SW 1271 (cell line): Measurements from ENCODE around the gene PARD3B.

Experiments used
- DNase-seq, 2 experiments: peaks; one replicate each; lab custom pipeline; 2025; lab: John Stamatoyannopoulos, UW

PARD3B gene

GRCh38 chr2:204655101-204655500 is 109.8 kb downstream of the PARD3B start:
- no peak for DNase-seq

- DNase-seq: no peak
Observed at GRCh38 chr2:204655626-204656025, 110.4 kb downstream of the PARD3B start.

- no peak for DNase-seq
Observed at GRCh38 chr2:204657024-204657423, 111.7 kb downstream of the PARD3B start.

GRCh38 chr2:204662956-204663355 is 117.7 kb downstream of the PARD3B start:
- DNase-seq: no peak

- no peak for DNase-seq
Observed at GRCh38 chr2:204663816-204664425, 118.6 kb downstream of the PARD3B start.

GRCh38 chr2:204664708-204665121 is 119.4 kb downstream of the PARD3B start:
- DNase-seq: peak in 1 of 2 experiments; percentile 69

GRCh38 chr2:204665207-204665606 is 119.9 kb downstream of the PARD3B start:
- peak in 1 of 2 experiments; percentile 40 for DNase-seq

GRCh38 chr2:204665771-204666170 is 120.5 kb downstream of the PARD3B start:
- no peak for DNase-seq

- DNase-seq: no peak
Observed at GRCh38 chr2:204667990-204668389, 122.7 kb downstream of the PARD3B start.

- DNase-seq: no peak
Observed at GRCh38 chr2:204669382-204669781, 124.1 kb downstream of the PARD3B start.

GRCh38 chr2:204670124-204670523 is 124.8 kb downstream of the PARD3B start:
- no peak for DNase-seq

- DNase-seq: no peak
Observed at GRCh38 chr2:204670756-204671155, 125.5 kb downstream of the PARD3B start.

GRCh38 chr2:204672772-204673171 is 127.5 kb downstream of the PARD3B start:
- no peak for DNase-seq

- no peak for DNase-seq
Observed at GRCh38 chr2:204673877-204674276, 128.6 kb downstream of the PARD3B start.

GRCh38 chr2:204678031-204678430 is 132.8 kb downstream of the PARD3B start:
- DNase-seq: no peak

- no peak for DNase-seq
Observed at GRCh38 chr2:204680576-204680975, 135.3 kb downstream of the PARD3B start.

- no peak for DNase-seq
Observed at GRCh38 chr2:204681412-204681811, 136.1 kb downstream of the PARD3B start.

- no peak for DNase-seq
Observed at GRCh38 chr2:204683384-204683783, 138.1 kb downstream of the PARD3B start.

- no peak for DNase-seq
Observed at GRCh38 chr2:204686406-204686805, 141.1 kb downstream of the PARD3B start.

GRCh38 chr2:204687776-204688175 is 142.5 kb downstream of the PARD3B start:
- DNase-seq: no peak

- DNase-seq: peak in 1 of 2 experiments; percentile 74
Observed at GRCh38 chr2:204691911-204692510, 146.7 kb downstream of the PARD3B start.

GRCh38 chr2:204692790-204693189 is 147.5 kb downstream of the PARD3B start:
- no peak for DNase-seq

GRCh38 chr2:204693262-204693661 is 148.0 kb downstream of the PARD3B start:
- no peak for DNase-seq

- DNase-seq: no peak
Observed at GRCh38 chr2:204695506-204695905, 150.2 kb downstream of the PARD3B start.
